ENCODE data around the gene HEXB.

GRCh38 chr5:74672215-74672877 is 12.7 kb upstream of the HEXB start:
- TF ChIP-seq EP300 (IDR thresholded peaks at IDR 0.05; ENCODE audit: borderline replicate concordance): no peak
- no peak for TF ChIP-seq TAF1 (IDR thresholded peaks at IDR 0.05; ENCODE audit: low read depth)
